ENCODE data around the gene KRTAP10-9.

KRTAP10-9 gene

DNA sequence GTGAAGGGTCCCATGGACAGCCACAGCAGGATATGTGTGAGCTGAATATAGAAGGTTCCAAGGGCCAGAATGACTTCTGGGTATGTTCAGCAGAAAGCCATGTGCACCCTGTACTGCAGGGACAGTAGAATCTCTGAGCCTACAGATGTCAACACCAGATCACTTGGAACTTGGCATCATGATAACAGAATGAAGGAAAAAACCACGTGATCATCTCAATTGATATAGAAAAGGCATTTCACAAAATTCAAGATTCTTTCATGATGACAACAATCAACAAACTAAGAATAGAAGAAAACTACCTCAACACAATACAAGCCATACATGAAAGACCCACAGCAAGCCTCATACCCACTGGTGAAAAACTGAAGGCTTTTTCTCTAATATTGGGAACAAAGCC is 40.7 kb downstream of the KRTAP10-9 start:
- DNase-seq, result no peak

DNA sequence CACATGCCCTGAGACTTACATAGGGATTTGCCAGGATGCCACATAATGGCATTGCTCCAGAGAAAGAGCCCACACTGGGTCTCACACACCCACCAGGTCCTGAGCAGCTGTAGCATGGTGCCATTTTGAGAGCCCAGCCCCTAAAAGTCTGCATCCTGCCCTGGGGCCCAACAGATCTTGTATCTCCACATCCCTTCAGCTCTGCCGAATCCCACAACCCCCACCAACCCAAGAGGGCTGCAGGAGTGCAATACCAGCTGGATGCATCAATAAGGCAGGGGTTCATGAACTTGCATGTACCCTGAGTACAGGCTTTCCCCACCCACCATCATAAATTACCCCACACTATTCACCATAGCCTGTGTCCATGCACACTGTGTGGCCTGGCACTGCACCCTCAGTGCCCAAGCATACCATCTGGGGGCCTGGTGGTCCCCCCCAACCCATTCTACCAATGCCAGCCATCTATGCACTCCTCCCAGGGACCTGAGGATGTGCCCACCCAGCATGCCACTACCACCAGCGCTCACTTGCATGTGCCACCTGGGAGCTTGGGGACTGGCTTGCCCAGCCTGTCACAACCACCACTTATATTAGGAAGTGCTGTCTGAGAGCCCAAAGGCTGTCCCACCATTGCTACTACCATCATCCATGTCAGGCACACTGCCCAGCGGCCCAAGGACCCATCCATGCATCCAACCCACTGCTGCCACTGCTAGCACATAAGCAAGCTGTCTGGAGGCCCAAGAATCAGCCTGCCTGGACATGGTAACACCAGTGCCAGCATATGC is 43.9 kb downstream of the KRTAP10-9 start:
- DNase-seq, result no peak

GRCh38 chr21:44671911-44672310 is 45.0 kb downstream of the KRTAP10-9 start:
- no peak for DNase-seq

DNA sequence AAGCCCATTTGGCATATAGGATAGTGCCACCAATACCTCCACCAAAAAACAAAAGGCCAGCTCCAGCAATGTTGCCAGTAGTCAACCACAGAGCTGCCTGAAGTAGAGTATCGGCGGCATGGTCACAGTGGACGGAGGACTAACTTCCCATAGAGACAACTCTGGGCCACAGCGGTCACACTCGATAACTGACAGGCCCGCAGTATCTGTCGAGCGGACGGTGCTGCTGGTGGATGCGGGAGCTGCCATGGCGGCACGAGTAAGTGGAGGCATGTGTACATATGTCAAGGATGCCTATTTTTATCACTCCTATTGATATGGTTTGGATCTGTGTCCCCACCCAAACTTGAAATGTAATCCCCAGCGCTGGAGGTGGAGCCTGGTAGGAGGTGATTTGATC is 51.0 kb downstream of the KRTAP10-9 start:
- DNase-seq, result no peak

Measured in KG1 (cell line).